GM21360 (cell line): Measurements from ENCODE around the gene FAM83B.
"Not testable (repeated sequence)": the region's sequence is repeated elsewhere in the genome, so short reads cannot be mapped to it uniquely, and the experiment has no call there.

Experiments
- ATAC-seq: cut with Tn5 transposase; IDR thresholded peaks from one replicate; pipeline ENCODE4 v1.9.1; 2021; ENCODE audit warnings: mild to moderate bottlenecking, moderate library complexity; ENCODE audit not compliant: unreplicated experiment

Gene FAM83B

GRCh38 chr6:54860739-54861138 is 14.2 kb downstream of the FAM83B start:
- no peak for ATAC-seq

GRCh38 chr6:54861905-54862616 is 15.5 kb downstream of the FAM83B start:
- no peak for ATAC-seq

- ATAC-seq: no peak
Observed at GRCh38 chr6:54864272-54864671, 17.7 kb downstream of the FAM83B start.

- no peak for ATAC-seq
Observed at GRCh38 chr6:54865091-54865631, 18.6 kb downstream of the FAM83B start.

- no peak for ATAC-seq
Observed at GRCh38 chr6:54868556-54868955, 22.0 kb downstream of the FAM83B start.

- ATAC-seq: no peak
Observed at GRCh38 chr6:54873599-54873998, 27.0 kb downstream of the FAM83B start.

GRCh38 chr6:54874349-54875048 is 27.9 kb downstream of the FAM83B start:
- ATAC-seq: no peak

- ATAC-seq: no peak
Observed at GRCh38 chr6:54875539-54875938, 29.0 kb downstream of the FAM83B start.

GRCh38 chr6:54876365-54876764 is 29.8 kb downstream of the FAM83B start:
- ATAC-seq: no peak

- no peak for ATAC-seq
Observed at GRCh38 chr6:54876871-54877270, 30.3 kb downstream of the FAM83B start.

GRCh38 chr6:54877713-54878317 is 31.2 kb downstream of the FAM83B start:
- no peak for ATAC-seq

GRCh38 chr6:54878718-54879117 is 32.1 kb downstream of the FAM83B start:
- ATAC-seq: no peak

- no peak for ATAC-seq
Observed at GRCh38 chr6:54879188-54879985, 32.8 kb downstream of the FAM83B start.

- no peak for ATAC-seq
Observed at GRCh38 chr6:54881067-54881730, 34.6 kb downstream of the FAM83B start.

- ATAC-seq: not testable (repeated sequence)
Observed at GRCh38 chr6:54881891-54882290, 35.3 kb downstream of the FAM83B start.

GRCh38 chr6:54886932-54887584 is 40.5 kb downstream of the FAM83B start:
- ATAC-seq: no peak

- ATAC-seq: no peak
Observed at GRCh38 chr6:54891536-54891935, 45.0 kb downstream of the FAM83B start.

- no peak for ATAC-seq
Observed at GRCh38 chr6:54892831-54893230, 46.3 kb downstream of the FAM83B start.

GRCh38 chr6:54893818-54894217 is 47.2 kb downstream of the FAM83B start:
- ATAC-seq: no peak

GRCh38 chr6:54896302-54896701 is 49.7 kb downstream of the FAM83B start:
- no peak for ATAC-seq
